IMR-90 (cell line): ENCODE results near the gene CCDC179. TPM values are rescaled to one million over a fixed set of nuclear protein-coding genes. Genes with fewer than 3 reads are reported as not detected.

Experiments
- ATAC-seq: fragments of 200-7000 bp; cut with Tn5 transposase; 2 replicates; pipeline ENCODE4 v1.9.1; 2020; ENCODE audit warnings: low read depth, mild to moderate bottlenecking, moderate library complexity
- BruUV-seq: library from RNA; stranded (reverse); fragments of 400-500 nt; replicated peaks from 2 replicates; lab custom pipeline; 2021; lab: Mats Ljungman, UMichigan
- CTCF ChIA-PET: fragments of 300-600 bp; formaldehyde crosslinking; extraction: SDS; loops from one replicate; lab custom pipeline; 2021; ENCODE audit warnings: antibody characterized with exemption; lab: Yijun Ruan, JAX
- POLR2A ChIA-PET: fragments of 300-600 bp; sonication (Branson Sonifier 250); formaldehyde crosslinking; loops from one replicate; lab custom pipeline; 2022; ENCODE audit warnings: antibody characterized with exemption; ENCODE audit not compliant: unreplicated experiment; lab: Charles Lee
- DNase-seq: peaks from one replicate; pipeline ENCODE4 v3.0.0; 2013
- H2AFZ ChIP-seq: replicated peaks from 2 replicates; pipeline ENCODE3; 2013; ENCODE audit warnings: low read length, mild to moderate bottlenecking; ENCODE audit not compliant: poor library complexity
- H2AK5ac ChIP-seq: 2 replicates; pipeline ENCODE4 v1.6.1; 2013; ENCODE audit warnings: low read depth, low read length, inconsistent platforms
- H2AK9ac ChIP-seq: replicated peaks from 2 replicates; pipeline ENCODE3; 2013; ENCODE audit warnings: mild to moderate bottlenecking, low read depth, low read length, moderate library complexity; ENCODE audit not compliant: poor library complexity
- H2BK120ac ChIP-seq: 2 replicates; pipeline ENCODE4 v1.6.1; 2013; ENCODE audit warnings: low read depth, low read length, inconsistent platforms
- H2BK15ac ChIP-seq: 3 replicates; pipeline ENCODE4 v1.6.1; 2013; ENCODE audit warnings: low read depth, low read length, inconsistent platforms
- H2BK20ac ChIP-seq: 2 replicates; pipeline ENCODE4 v1.6.1; 2013; ENCODE audit warnings: low read depth, mild to moderate bottlenecking, inconsistent platforms, low read length, moderate library complexity
- H2BK5ac ChIP-seq: 2 replicates; pipeline ENCODE4 v1.6.1; 2013; ENCODE audit warnings: mild to moderate bottlenecking, low read depth, low read length, inconsistent platforms; ENCODE audit not compliant: poor library complexity, severe bottlenecking
- H3K14ac ChIP-seq: replicated peaks from 2 replicates; pipeline ENCODE4 v1.6.1; 2013; ENCODE audit warnings: low read depth, low read length, inconsistent platforms
- H3K18ac ChIP-seq: 2 replicates; pipeline ENCODE4 v1.6.1; 2013; ENCODE audit warnings: low read depth, low read length, control low read depth
- H3K23ac ChIP-seq: 2 replicates; pipeline ENCODE4 v1.6.1; 2013; ENCODE audit warnings: low read depth, low read length, inconsistent platforms
- H3K27ac ChIP-seq: 2 replicates; pipeline ENCODE4 v1.5.1; 2013; ENCODE audit warnings: mild to moderate bottlenecking, control low read depth, low read length; ENCODE audit not compliant: insufficient read depth
- H3K27me3 ChIP-seq: 2 replicates; pipeline ENCODE4 v1.6.1; 2013; ENCODE audit warnings: low read length; ENCODE audit not compliant: control insufficient read depth, insufficient read depth
- H3K36me3 ChIP-seq: 2 replicates; pipeline ENCODE4 v1.6.1; 2013; ENCODE audit warnings: low read length, mixed read lengths; ENCODE audit not compliant: control insufficient read depth, insufficient read depth
- H3K4ac ChIP-seq: 2 replicates; pipeline ENCODE4 v1.6.1; 2013; ENCODE audit warnings: low read depth, low read length, inconsistent platforms
- H3K4me1 ChIP-seq: 2 replicates; pipeline ENCODE4 v1.6.1; 2013; ENCODE audit warnings: low read length, mixed read lengths; ENCODE audit not compliant: control insufficient read depth, insufficient read depth
- H3K4me2 ChIP-seq: 2 replicates; pipeline ENCODE4 v1.6.1; 2013; ENCODE audit warnings: low read depth, mild to moderate bottlenecking, control low read depth, low read length, moderate library complexity
- H3K4me3 ChIP-seq: 2 replicates; pipeline ENCODE4 v1.5.1; 2013; ENCODE audit warnings: low read depth, mild to moderate bottlenecking, control low read depth, low read length, moderate library complexity; ENCODE audit not compliant: insufficient read depth
- H3K56ac ChIP-seq: 2 replicates; pipeline ENCODE4 v1.6.1; 2013; ENCODE audit warnings: low read length, inconsistent platforms; ENCODE audit not compliant: insufficient read depth; ENCODE audit errors: extremely low read depth
- H3K79me1 ChIP-seq, 2 experiments: 2 replicates each; pipeline ENCODE4 v1.6.1; 2013; ENCODE audit warnings: low read length in 2 of 2, inconsistent platforms in 1 of 2, low read depth in 1 of 2
- H3K9ac ChIP-seq: 2 replicates; pipeline ENCODE4 v1.6.1; 2013; ENCODE audit warnings: low read depth, low read length, control low read depth
- H3K9me1 ChIP-seq: 2 replicates; pipeline ENCODE4 v1.6.1; 2013; ENCODE audit warnings: low read length, inconsistent platforms; ENCODE audit not compliant: insufficient read depth
- H3K9me3 ChIP-seq: 2 replicates; pipeline ENCODE4 v1.6.1; 2013; ENCODE audit warnings: low read length; ENCODE audit not compliant: control insufficient read depth, insufficient read depth
- H4K20me1 ChIP-seq: 2 replicates; pipeline ENCODE4 v1.6.1; 2013; ENCODE audit warnings: low read length, inconsistent platforms; ENCODE audit not compliant: insufficient read depth
- H4K5ac ChIP-seq: 2 replicates; pipeline ENCODE4 v1.6.1; 2013; ENCODE audit warnings: mild to moderate bottlenecking, low read depth, low read length, control low read depth
- H4K8ac ChIP-seq, 2 experiments: 2 replicates each; pipeline ENCODE4 v1.6.1; 2013; ENCODE audit warnings: low read depth in 2 of 2, low read length in 2 of 2, control low read depth in 1 of 2, inconsistent platforms in 1 of 2
- H4K91ac ChIP-seq: 2 replicates; pipeline ENCODE4 v1.6.1; 2013; ENCODE audit warnings: low read depth, low read length, inconsistent platforms; ENCODE audit not compliant: insufficient read depth
- CEBPB ChIP-seq: IDR thresholded peaks from 2 replicates; pipeline ENCODE4 v1.6.1; 2012; ENCODE audit warnings: low read depth, low read length, improper control_type of control experiment
- NFE2L2 ChIP-seq: fragments of 150-350 bp; IDR thresholded peaks from 2 replicates; pipeline ENCODE4 v1.6.1; 2016; ENCODE audit warnings: low read depth, mild to moderate bottlenecking, low read length
- RAD21 ChIP-seq: IDR thresholded peaks from 2 replicates; pipeline ENCODE4 v1.6.1; 2012; ENCODE audit warnings: low read length, improper control_type of control experiment
- RCOR1 ChIP-seq: IDR thresholded peaks from 2 replicates; pipeline ENCODE4 v1.6.1; 2012; ENCODE audit warnings: mild to moderate bottlenecking, low read length, improper control_type of control experiment; ENCODE audit not compliant: insufficient replicate concordance
- dilution Hi-C: fragments of 300-500 bp; cut with HindIII; formaldehyde crosslinking; loops from one replicate; pipeline ENCODE4 v1.14.3; 2018; ENCODE audit warnings: low sequenced_read_pairs; ENCODE audit not compliant: unreplicated experiment
- in situ Hi-C: fragments of 300-500 bp; cut with MboI; formaldehyde crosslinking; loops from 3 replicates; pipeline ENCODE4 v1.14.3; 2019; ENCODE audit warnings: low sequenced_read_pairs, inconsistent platforms, mixed read lengths
- intact Hi-C: fragments of 100-400 bp; cut with micrococcal nuclease; formaldehyde crosslinking; loops from 2 replicates; pipeline ENCODE4 v1.10.0; 2022
- polyA plus RNA-seq, 3 experiments: library from polyadenylated mRNA; depleted of rRNA; stranded (reverse); fragments of >200 nt; gene quantifications; 2 replicates each; pipeline ENCODE4 v1.2.3, GENCODE V29; 2012; ENCODE audit warnings: low replicate concordance in 1 of 3
- total RNA-seq: library from RNA; depleted of rRNA; stranded (reverse); fragments of >200 nt; gene quantifications from 2 replicates; pipeline ENCODE4 v1.2.3, GENCODE V29; 2012
- TF ChIP-seq, protein P1 (sequence below): conservative IDR thresholded peaks from 2 replicates; pipeline ENCODE4 v1.5.1; 2012; ENCODE audit warnings: mild to moderate bottlenecking, low read depth, low read length, improper control_type of control experiment
- TF ChIP-seq, protein P2 (sequence below): fragments of 150-350 bp; IDR thresholded peaks from 2 replicates; pipeline ENCODE4 v1.6.1; 2016; ENCODE audit warnings: low read depth, mild to moderate bottlenecking, low read length, moderate library complexity, borderline replicate concordance
- TF ChIP-seq, protein P3 (sequence below): fragments of 150-350 bp; IDR thresholded peaks from 2 replicates; pipeline ENCODE4 v1.6.1; 2017; ENCODE audit warnings: mild to moderate bottlenecking, antibody characterized with exemption, low read length, low read depth

The CCDC179 gene
- total and polyA plus RNA-seq, 2 of the 4 experiments (the other 2 are of a cell fraction): not detected

DNA sequence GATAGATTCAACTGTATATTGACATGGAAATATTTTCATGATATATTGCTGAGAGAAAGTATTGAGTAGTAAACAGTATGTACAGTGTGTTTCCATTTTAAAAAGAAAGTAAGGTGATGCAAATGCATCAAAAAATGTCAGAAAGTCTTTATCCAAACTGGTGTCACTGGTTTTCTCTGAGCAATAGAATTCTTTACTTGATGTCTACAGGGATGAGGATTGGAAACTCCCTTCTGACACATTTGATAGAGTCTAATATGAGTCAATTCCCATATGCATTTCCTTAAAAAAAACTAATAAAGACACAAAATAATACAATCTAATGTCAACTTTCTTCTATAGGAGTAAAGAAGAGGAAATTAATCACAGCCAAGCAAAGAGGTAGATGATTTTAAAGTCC, 18.3 kb upstream of the CCDC179 start:
- no peak overlapping the region for H4K91ac ChIP-seq
- ATAC-seq (no peak), DNase-seq (no peak)
- TF ChIP-seq, protein P1, sequence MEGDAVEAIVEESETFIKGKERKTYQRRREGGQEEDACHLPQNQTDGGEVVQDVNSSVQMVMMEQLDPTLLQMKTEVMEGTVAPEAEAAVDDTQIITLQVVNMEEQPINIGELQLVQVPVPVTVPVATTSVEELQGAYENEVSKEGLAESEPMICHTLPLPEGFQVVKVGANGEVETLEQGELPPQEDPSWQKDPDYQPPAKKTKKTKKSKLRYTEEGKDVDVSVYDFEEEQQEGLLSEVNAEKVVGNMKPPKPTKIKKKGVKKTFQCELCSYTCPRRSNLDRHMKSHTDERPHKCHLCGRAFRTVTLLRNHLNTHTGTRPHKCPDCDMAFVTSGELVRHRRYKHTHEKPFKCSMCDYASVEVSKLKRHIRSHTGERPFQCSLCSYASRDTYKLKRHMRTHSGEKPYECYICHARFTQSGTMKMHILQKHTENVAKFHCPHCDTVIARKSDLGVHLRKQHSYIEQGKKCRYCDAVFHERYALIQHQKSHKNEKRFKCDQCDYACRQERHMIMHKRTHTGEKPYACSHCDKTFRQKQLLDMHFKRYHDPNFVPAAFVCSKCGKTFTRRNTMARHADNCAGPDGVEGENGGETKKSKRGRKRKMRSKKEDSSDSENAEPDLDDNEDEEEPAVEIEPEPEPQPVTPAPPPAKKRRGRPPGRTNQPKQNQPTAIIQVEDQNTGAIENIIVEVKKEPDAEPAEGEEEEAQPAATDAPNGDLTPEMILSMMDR: no peak
- no peak for TF ChIP-seq RAD21
- no peak for TF ChIP-seq RCOR1
- TF ChIP-seq, protein P2, sequence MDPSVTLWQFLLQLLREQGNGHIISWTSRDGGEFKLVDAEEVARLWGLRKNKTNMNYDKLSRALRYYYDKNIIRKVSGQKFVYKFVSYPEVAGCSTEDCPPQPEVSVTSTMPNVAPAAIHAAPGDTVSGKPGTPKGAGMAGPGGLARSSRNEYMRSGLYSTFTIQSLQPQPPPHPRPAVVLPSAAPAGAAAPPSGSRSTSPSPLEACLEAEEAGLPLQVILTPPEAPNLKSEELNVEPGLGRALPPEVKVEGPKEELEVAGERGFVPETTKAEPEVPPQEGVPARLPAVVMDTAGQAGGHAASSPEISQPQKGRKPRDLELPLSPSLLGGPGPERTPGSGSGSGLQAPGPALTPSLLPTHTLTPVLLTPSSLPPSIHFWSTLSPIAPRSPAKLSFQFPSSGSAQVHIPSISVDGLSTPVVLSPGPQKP: no peak
- TF ChIP-seq NFE2L2: no peak
- TF ChIP-seq, protein P3, sequence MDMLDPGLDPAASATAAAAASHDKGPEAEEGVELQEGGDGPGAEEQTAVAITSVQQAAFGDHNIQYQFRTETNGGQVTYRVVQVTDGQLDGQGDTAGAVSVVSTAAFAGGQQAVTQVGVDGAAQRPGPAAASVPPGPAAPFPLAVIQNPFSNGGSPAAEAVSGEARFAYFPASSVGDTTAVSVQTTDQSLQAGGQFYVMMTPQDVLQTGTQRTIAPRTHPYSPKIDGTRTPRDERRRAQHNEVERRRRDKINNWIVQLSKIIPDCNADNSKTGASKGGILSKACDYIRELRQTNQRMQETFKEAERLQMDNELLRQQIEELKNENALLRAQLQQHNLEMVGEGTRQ: no peak
- TF ChIP-seq CEBPB: no peak
- ChIA-PET CTCF (interaction anchor here (0.7 kb wide), 1 partner anchor 868 kb away, joined by 3 read pairs; no protein-coding TSS in a partner anchor), POLR2A (no interaction called here)
- intact Hi-C loops (loop anchor here (5.0 to 10.0 kb wide), 7 partner anchors 234 to 1616 kb away; partner anchors contain the start of gene LUZP2), dilution Hi-C loops (no loop called here), in situ Hi-C loops (loop anchor here (25.0 kb wide), 1 partner anchor 1509 kb away; no protein-coding TSS in a partner anchor)
- no peak overlapping the region; the same call in 1 of the 2 replicates for H3K27ac ChIP-seq
- H3K18ac ChIP-seq: no peak overlapping the region
- BruUV-seq: no TSS peak
- H2AFZ ChIP-seq: no peak overlapping the region
- H2BK20ac ChIP-seq: peak overlapping the region; percentile 61; the same call in 1 of the 2 replicates
- no peak overlapping the region for H3K4me2 ChIP-seq
- no peak overlapping the region for H3K56ac ChIP-seq
- H3K4me1 ChIP-seq: peaks cover 4% of the 10 kb centered on the region
- no peak overlapping the region for H2AK5ac ChIP-seq
- H3K14ac ChIP-seq: no peak overlapping the region
- no peak overlapping the region for H4K8ac ChIP-seq
- H3K9ac ChIP-seq: no peak overlapping the region
- no peak overlapping the region for H3K23ac ChIP-seq
- H3K9me3 ChIP-seq: no peaks in the 10 kb centered on the region
- no peak overlapping the region for H2AK9ac ChIP-seq
- no peak overlapping the region for H2BK15ac ChIP-seq
- H2BK120ac ChIP-seq: peak overlapping the region; percentile 26; the same call in 1 of the 2 replicates
- no peaks in the 10 kb centered on the region for H3K36me3 ChIP-seq
- H3K4me3 ChIP-seq: no peak overlapping the region
- H2BK5ac ChIP-seq: no peak overlapping the region
- no peak overlapping the region for H4K5ac ChIP-seq
- H4K20me1 ChIP-seq: no peaks in the 10 kb centered on the region
- peak overlapping the region; percentile 88 for H3K4ac ChIP-seq
- no peaks in the 10 kb centered on the region for H3K79me1 ChIP-seq
- no peaks in the 10 kb centered on the region for H3K27me3 ChIP-seq
- H3K9me1 ChIP-seq: no peaks in the 10 kb centered on the region
